A549 treated with Mapracorat at 1 μM for 4 hours (cell line): ENCODE measurements around the gene RALBP1. TPM values are rescaled to one million over a fixed set of nuclear protein-coding genes. Genes with fewer than 3 reads are reported as not detected.

Experiments used
- total RNA-seq: library from RNA; stranded (reverse); fragments of 200-300 nt; extraction: Qiagen RNA extraction; gene quantifications from 5 replicates; pipeline ENCODE4 v1.2.3, GENCODE V29; 2022

The RALBP1 gene
- total RNA-seq = 26.5 to 31.4 TPM (median 29.3 TPM) in 5 replicates

DNA sequence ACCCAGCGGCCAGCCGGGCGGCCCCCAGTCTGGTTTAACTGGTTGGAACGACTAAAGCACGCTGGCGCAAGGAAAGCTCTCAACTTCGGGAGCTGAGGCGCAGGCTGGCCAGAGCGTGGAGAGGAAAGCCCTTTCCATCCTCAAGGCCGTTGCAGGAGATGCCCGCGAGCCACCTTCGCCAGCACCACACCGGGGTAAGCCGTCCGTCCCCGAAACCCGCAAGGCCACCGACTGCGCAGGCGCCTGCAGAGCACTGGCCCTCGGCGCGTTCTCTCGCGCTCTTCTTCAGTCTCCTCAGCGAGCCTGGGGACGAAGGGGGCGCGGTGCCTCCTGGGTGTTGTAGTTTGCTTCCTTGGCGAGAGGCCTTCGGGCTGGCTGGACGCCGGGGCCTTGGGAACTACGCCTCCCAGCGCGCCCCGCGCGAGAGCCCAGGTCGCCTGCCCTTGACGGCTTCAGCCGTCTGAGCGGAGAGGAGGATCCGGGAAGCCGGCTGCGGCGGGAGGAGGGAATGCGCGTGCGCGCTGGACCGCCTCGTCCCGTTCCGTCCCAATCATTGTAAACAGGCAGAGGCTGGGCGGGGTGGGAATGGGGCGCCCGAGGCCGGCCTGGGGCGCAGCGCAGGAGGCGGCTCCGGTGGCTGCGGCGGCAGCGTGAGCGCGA, at the start of gene RALBP1:
RALBP1 (plus strand) TSS at position 531 of the 660 bp plus-strand sequence. CDS start 37,533 bp downstream, outside the sequence.

Other genes with a start within 250 kb of the RALBP1 start
- gene TWSG1, start 140.7 kb upstream of the RALBP1 start, total RNA-seq = 12.1 to 18.6 TPM (median 17.6 TPM) in 5 replicates
- 39.2 to 41.4 TPM (median 39.7 TPM) in 5 replicates for gene PPP4R1, start 139.0 kb downstream of the RALBP1 start, total RNA-seq
- gene RAB31, start 232.8 kb downstream of the RALBP1 start, total RNA-seq = 18.1 to 24.3 TPM (median 22.0 TPM) in 5 replicates